GM21381 (cell line): ENCODE measurements around the gene KANK2.
"Not testable (repeated sequence)": the region's sequence is repeated elsewhere in the genome, so short reads cannot be mapped to it uniquely, and the experiment has no call there.

ENCODE experiments used
- ATAC-seq: cut with Tn5 transposase; IDR thresholded peaks from one replicate; pipeline ENCODE4 v1.9.1; 2021; ENCODE audit warnings: mild to moderate bottlenecking, moderate library complexity; ENCODE audit not compliant: unreplicated experiment

The KANK2 gene

DNA sequence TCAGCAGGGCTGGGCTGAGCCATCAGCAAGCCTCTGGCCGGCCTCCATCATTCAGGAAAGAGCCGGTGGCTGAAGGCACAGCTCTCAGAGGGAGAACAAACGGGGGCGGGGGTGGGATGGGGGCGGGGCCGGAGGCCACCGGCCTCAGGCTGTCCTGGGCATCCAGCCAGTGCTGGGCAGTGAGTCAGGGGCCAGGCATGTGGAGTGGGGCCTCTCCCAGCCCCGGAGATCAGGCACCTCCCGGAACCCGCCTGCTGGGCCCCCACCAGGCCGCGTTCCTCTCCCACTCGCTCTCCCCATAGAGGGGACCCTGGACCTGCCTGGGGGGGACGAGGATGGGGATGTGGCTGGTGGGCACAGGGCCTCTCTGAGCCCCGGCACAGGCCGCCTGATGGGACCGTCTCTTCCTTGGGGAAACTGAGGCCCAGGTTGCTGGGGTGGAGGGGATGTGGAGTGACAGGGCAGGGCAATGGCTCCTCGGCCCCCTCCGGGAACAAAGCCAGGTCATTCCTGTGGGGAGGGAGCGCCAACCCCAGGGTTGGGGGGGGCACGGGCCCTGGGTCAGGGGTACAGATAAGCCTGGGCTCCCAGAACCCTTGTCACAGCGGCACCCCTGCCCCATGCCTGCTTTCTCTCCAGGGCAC is 54.7 kb downstream of the KANK2 start:
- no peak for ATAC-seq

DNA sequence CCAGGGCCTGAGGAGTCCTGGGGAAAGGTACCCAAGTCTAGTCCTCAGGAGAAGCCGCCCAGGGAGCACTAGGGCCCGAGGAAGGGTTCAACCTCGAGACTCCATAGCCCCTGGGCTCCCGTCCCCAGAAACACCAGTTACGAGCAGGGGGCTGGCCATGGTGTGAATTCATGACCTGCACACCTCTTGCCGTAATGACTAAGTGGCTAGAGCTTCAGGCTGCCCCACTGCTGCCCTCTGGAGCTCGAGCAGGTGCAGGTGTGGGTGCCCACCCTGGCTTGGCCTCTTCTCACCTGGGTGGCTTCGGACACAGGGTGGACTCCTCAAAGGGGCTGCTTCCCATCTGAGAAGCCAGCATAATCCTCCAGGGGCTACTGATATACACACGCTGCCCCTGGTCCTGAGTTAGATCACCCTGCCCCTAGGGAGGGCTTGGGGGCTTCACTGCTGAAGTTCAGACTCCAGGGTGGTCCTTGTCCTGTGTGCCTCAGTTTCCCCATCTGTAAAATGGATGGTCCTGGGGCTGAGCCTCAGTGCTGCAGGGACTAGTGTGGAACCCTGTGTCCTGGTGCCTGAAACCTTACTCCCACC is 55.3 kb downstream of the KANK2 start:
- ATAC-seq: no peak

DNA sequence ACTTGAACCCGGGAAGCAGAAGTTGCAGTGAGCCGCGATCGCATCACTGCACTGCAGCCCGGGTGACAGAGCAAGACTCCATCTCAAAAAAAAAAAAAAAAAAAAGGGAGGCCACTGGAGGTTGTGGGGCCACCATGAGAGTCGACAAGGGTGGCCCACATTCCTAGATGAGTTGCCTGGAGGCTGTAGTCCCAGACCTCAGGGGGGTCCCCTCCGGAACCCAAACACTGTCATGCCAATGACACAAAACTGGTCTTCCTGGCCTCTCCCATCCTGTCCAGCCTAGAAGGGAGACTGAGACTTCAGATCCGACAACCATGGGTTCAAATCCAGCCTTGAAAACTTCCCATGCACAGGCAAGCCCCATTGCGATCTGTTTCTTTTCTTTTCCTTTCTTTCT is 56.4 kb downstream of the KANK2 start:
- ATAC-seq: no peak

DNA sequence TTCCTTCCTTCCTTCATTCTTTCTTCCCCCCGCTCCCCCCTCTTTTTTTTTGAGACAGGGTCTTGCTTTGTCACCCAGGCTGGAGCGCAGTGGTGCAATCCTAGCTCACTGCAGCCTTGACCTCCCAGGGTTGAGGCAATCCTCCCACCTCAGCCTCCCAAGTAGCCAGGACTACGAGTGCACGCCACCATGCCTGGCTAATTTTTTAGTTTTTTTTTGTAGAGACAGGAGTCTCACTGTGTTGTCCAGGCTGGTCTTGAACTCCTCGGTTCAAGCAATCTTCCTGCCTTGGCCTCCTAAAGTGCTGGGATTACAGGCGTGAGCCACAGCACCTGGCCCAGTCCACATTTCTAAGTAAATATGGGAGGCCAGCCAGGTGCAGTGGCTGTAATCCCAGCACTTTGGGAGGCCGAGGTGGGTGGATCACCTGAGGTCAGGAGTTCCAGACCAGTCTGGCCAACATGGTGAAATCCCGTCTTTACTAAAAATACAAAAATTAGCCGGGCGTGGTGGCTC is 57.3 kb downstream of the KANK2 start:
- ATAC-seq: not testable (repeated sequence)

DNA sequence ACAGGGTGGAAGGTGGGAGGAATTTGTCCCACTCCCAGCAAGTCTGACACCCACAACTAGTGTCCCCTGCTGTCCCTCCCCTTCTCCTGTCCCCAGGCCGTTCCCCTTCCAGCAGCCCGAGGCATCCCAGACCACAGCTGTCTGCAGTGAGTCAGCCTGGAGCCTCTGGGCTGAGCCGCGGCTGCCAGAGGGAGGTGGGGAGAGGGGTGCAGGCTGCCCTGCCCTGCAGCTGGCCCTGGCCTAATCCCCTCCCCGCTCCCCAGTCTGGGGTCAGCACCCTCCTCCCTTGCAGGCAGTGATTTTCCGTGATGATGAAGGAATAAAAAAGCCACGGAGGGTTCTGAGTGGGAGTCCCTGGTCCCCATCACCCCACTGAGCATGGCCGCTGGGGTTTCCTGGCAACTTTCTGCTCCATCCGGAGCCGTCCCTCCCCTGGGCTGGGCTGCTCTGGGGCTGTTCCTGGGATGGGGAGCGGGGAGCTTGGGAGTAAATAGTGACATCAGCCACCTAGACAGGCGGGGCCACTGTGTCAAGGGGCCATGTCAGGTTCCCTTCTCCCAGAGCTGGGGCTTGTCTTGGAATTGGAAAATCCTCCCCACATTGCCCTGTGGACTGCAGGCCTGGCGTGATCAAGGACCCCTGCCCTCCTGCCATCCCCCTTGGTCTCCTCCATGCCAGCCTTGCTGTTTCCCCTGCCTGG is 58.6 kb downstream of the KANK2 start:
- ATAC-seq: no peak

DNA sequence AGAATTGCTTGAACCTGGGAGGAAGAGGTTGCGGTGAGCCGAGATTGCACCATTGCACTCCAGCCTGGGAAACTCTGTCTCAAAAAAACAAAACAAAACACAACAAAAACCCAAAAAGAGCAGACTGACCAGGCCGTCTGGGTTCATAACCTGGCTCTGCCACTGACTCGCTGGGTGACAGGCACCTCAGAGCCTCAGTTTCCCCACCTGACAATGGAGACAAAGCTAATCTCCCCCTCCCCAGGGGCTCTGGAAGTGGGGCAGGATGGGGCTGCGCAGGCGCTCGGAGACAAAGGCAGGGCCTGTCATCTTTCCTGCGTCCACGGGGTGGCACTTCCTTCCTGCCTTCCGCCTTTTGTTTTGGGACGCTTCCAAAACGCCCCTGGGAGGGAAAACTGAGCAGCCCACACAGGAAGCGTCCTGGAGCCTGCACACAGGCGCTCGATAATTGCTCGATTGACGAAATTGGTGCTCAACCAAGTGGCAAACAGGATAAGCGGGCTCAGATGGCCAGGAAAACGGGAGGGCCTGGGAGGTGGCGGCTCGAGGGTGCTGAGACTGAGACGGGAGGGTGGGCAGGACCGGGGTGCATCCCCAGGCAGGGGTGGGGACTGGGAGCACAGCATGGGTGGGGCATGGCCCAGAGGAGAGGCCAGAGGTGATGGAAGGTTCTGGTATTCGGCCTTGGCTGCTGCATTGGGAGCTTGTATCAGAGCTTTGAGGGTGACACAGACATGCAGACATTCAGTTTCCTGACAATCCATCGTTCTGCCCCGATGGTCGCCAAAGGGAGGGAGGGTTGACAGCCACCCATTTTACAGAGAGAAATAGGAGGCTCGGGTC is 59.6 kb downstream of the KANK2 start:
- no peak for ATAC-seq

DNA sequence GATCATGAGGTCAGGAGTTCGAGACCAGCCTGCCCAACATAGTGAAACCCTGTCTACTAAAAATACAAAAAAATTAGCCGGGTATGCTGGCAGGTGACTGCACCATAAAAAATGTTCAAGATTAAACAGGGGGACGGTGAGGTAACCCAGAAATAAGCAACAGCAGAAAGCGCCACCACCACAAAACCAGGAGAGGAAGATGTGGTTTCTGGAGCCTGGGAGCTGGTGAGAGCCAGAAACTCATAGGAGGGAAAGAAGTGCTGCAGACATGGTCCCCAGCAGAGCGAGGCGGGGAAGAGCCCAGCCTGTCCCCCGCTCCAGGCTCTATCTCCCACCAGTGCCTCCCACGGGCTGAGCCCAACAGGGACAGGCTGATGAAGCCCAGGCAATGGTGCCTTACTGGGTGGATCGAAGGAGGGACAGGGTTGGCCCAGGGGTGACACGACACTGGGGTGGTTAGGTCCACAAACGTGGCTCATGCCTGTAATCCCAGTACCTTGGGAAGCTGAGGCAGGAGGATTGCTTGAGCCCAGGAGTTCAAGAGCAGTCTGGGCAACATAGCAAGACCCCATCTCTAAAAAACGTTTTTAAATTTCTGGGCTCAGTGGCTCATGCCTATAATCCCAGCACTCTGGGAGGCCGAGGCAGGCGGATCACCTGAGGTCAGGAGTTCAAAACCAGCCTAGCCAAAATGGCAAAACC is 60.8 kb downstream of the KANK2 start:
- no peak for ATAC-seq

DNA sequence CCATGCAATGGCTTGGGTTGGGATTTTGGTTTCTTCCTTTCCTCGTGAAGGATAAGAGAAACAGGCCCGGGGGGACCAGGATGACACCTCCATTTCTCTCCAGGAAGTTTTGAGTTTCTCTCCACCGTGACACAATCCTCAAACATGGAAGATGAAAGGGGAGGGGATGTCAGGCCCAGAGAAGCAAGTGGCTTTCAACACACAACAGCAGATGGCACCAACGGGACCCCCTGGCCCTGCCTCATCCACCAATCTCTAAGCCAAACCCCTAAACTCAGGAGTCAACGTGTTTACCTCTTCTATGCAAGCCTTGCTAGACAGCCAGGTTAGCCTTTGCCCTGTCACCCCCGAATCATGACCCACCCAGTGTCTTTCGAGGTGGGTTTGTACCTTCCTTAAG is 65.9 kb downstream of the KANK2 start:
- no peak for ATAC-seq

DNA sequence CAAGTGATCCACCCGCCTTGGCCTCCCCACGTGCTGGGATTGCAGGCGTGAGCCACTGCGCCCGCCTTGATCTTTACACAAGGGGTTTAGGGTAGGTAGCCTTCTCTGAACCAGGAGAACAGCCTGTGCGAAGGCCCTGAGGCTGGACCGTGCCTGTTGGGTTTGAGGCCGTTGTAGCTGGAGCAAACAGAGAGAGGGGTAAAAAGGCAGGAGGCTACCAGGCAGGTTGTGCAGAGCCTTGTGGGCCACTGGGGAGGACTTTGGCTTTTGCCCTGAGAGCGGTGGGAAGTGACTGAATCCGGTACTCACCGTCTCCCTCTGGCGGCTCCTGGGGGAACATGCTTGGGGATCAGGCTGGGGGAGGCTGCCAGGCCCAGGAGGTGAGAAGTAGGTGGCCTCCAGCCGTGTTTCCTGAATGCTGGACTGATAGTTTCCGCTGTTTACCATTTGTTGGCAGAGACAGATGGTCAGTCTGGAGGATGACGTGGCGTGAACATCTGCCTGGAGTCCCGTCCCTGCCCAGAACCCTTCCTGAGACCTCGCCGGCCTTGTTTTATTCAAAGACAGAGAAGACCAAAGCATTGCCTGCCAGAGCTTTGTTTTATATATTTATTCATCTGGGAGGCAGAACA is 66.4 kb downstream of the KANK2 start:
- ATAC-seq: no peak

DNA sequence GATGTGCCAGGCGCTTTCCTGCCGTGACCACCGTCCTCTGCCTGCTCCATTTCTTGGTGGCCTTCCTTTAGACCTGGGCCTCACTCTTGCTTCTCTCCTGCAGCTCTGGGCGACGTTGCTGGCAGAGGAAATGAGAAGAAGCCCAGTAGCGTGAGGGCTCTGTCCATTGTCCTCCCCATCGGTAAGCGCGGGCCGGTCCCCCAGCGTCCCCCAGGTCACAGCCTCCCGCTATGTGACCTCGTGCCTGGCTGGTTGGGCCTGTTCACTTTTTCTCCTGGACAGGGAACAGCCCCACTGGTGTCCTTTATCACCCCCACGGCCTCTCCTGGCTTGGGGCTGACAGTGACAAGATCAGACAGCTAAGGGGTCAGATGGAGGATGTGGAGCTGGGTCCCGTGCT is 69.4 kb downstream of the KANK2 start:
- no peak for ATAC-seq

DNA sequence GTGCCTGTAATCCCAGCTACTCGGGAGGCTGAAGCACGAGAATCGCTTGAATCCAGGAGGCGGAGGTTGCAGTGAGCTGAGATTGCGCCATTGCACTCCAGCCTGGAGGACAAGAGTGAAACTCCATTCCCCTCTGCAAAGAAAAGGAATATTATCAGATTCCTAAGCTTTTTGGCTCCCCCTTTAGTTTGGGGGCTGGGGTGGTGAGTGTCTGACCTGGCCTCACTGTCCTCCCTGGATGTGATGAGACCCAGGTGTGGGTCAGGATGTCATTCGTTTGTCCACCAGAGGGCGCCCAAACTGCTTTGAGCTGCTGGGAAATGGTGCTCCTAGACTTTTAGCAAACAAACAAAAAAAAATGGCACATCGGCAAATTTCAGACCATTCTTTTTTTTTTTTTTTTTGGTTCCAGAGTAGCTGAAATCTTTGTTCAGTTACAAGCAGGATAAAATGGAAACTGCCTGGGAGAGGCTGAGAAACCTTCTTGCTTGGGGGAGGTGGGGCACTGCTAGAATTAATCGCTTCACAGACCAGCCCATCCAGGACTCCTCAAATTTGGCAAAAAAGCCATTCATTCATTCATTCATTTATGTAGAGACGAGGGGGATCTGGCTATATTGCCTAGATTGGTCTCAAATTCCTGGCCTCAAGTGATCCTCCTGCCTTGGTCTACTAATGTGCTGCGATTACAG is 71.2 kb downstream of the KANK2 start:
- no peak for ATAC-seq

DNA sequence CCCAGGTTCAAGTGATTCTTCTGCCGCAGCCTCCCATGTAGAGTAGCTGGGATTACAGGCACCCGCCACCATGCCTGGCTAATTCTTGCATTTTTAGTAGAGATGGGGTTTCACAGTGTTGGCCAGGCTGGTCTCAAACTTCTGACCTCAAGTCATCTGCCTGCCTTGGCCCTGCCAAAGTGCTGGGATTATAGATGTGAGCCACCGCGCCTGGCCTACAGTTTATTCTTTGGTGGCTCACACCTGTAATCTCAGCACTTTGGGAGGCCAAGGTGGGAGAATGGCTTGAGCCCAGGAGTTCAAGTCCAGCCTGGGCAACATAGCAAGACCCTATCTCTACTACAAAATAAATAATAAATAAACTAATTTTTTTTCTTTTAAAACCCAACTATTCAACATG is 73.2 kb downstream of the KANK2 start:
- ATAC-seq: not testable (repeated sequence)

DNA sequence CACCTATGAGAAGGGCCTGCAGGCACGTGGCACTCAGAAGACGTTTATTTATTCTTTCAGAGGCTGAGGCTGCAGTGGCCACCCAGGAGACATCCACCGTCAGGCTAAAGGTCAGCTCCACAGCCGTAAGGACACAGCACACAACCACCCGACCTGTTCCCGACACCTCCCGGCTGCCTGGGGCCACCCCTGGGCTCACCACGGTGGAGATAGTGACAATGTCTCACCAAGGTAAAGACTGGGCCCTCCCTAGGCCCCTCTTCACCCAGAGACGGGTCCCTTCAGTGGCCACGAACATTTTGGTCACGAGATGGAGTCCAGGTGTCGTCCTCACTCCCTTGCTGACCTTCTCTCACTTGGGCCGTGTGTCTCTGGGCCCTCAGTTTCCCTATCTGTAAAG is 74.2 kb downstream of the KANK2 start:
- no peak for ATAC-seq

DNA sequence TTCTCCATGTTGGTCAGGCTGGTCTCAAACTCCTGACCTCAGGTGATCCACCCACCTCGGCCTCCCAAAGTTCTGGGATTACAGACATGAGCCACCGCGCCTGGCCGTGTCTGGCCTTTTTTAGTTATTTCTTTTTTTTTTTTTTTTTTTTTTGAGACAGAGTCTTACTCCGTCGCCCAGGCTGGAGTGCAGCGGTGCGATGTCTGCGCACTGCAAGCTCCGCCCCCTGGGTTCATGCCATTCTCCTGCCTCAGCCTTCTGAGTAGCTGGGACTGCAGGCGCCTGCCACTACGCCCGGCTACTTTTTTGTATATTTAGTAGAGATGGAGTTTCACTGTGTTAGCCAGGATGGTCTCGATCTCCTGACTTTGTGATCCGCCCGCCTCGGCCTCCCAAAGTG is 75.4 kb downstream of the KANK2 start:
- ATAC-seq: not testable (repeated sequence)

DNA sequence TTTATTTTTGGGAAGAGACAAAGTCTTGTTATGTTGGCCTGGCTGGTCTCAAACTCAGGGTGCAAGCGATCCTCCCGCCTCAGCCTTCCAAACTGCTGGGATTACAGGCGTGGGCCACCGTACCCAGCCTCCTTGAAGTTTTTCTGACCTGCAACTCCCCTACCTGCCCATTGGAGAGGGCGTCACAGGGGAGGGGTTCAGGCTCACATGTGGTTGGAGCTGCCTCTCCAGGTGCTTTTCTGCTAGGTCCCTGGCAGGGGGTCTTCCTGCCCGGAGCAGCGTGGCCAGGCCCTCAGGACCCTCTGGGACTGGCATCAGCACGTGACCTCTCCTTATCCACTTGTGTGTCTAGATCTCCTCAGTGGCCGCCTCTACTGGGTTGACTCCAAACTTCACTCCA is 80.8 kb downstream of the KANK2 start:
- ATAC-seq: no peak

DNA sequence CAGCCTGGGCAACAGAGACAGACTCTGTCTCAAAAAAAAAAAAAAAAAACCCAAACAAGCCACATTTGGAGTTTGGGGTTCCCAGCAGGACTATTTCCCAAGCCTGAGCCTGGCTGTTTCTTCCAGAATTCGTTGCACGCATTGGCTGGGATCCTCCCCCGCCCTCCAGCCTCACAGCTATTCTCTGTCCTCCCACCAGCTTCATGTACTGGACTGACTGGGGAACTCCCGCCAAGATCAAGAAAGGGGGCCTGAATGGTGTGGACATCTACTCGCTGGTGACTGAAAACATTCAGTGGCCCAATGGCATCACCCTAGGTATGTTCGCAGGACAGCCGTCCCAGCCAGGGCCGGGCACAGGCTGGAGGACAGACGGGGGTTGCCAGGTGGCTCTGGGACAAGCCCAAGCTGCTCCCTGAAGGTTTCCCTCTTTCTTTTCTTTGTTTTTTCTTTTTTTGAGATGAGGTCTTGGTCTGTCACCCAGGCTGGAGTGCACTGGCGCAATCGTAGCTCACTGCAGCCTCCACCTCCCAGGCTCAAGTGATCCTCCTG is 81.4 kb downstream of the KANK2 start:
- ATAC-seq: no peak

DNA sequence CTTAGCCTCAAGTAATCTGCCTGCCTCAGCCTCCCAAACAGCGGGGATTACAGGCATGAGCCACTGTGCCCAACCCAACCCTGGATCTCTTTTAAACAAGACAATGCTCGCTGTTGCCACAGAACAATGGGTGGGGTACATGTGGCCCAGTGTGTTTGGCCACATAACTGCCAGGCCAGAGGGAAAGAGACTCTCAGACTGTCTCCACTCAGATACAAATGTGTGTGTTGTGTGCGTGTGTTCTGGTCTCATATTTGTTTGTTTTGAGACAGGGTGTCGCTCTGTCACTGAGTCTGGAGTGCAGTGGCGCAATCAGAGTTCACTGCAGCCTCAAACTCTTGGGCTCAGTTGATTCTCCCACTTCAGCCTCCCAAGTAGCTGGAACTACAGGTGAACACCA is 82.3 kb downstream of the KANK2 start:
- ATAC-seq: no peak
